Mononuclear cell (primary cell): ENCODE measurements around the gene RGMB. TPM values are rescaled to one million over a fixed set of nuclear protein-coding genes. Genes with fewer than 3 reads are reported as not detected.

Experiments used
- H3K27me3 ChIP-seq: 2 replicates; pipeline ENCODE4 v1.6.0; 2011; ENCODE audit warnings: low read length, control low read depth; ENCODE audit not compliant: insufficient read depth
- H3K4me1 ChIP-seq: 2 replicates; pipeline ENCODE4 v1.5.1; 2011; ENCODE audit warnings: mild to moderate bottlenecking, low read length, control low read depth; ENCODE audit not compliant: insufficient read depth
- H3K4me3 ChIP-seq: 2 replicates; pipeline ENCODE4 v1.5.1; 2011; ENCODE audit warnings: mild to moderate bottlenecking, low read length, moderate library complexity
- H3K9me3 ChIP-seq: 2 replicates; pipeline ENCODE4 v1.5.1; 2011; ENCODE audit warnings: low read depth, mild to moderate bottlenecking, control low read depth, low read length
- total RNA-seq: library from RNA; depleted of rRNA; stranded (reverse); fragments of >200 nt; gene quantifications from one replicate; pipeline ENCODE4 v1.2.3, GENCODE V29; 2012

RGMB gene
- total RNA-seq, 1 donor, result 21.3 TPM

DNA sequence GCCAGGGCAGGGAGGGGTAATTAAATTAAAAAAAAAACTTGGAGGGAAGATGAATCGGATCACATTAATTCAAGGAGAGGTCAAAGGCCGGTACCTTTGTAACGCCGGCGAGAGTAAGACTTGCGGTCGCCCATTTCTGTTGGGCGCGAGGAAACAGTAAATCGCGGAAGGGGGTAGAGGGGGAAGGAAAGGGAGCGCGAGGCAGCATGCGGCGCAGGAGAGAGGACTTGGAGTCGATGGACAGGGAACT is 324 bp upstream of the RGMB start:
- H3K4me1 ChIP-seq, result peaks cover 59% of the 10 kb centered on the region
- H3K4me3 ChIP-seq, result peak overlapping the region; percentile 54
- peaks cover 78% of the 10 kb centered on the region for H3K27me3 ChIP-seq
- H3K9me3 ChIP-seq, result no peaks in the 10 kb centered on the region

GRCh38 chr5:98774192-98775033 is 950 bp downstream of the RGMB start:
- Histone ChIP-seq H3K4me3 (peak overlapping the region; percentile 54), H3K9me3 (no peaks in the 10 kb centered on the region), H3K4me1 (peaks cover 46% of the 10 kb centered on the region), H3K27me3 (peaks cover 78% of the 10 kb centered on the region)

DNA sequence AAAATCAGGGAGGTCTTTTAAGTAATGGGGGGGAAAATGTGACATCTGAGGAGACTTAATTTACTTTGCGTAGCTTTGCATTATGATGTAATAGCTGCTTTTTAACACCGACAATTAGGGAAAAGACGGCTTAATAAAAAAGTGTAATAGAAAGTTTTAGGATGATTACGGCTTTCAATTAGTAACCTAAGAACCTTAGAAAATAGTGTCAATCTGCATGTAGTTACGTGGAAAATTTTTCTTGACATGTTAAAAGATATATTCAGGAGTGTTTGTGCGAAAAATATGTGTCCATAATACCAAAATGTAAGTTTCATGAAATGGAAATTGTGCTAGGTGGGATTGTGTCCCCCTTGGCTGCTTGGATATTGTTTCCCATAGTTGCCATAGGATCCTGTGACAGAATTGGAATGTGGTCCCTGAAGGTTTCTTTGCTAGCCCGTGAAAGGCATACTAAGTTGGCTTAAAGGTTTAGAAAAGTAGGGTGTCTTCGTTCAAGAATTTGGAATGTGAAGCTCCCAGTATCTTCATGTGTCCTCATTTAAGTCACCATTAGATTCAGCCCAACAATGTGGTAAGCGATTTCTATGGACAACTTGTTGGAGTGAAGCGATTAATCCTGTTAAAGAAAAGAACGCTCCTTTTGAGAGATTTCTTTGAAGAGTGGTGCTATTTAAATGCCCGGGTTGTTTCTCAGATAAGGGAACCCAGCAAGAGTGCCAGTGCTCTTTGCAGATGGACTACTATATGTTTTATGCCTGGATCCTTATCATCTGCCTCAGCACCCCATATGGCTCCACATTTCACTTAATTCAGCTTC is 2.0 kb downstream of the RGMB start:
- Histone ChIP-seq H3K27me3 (peaks cover 76% of the 10 kb centered on the region), H3K4me1 (peaks cover 35% of the 10 kb centered on the region), H3K9me3 (no peaks in the 10 kb centered on the region), H3K4me3 (no peak overlapping the region)

DNA sequence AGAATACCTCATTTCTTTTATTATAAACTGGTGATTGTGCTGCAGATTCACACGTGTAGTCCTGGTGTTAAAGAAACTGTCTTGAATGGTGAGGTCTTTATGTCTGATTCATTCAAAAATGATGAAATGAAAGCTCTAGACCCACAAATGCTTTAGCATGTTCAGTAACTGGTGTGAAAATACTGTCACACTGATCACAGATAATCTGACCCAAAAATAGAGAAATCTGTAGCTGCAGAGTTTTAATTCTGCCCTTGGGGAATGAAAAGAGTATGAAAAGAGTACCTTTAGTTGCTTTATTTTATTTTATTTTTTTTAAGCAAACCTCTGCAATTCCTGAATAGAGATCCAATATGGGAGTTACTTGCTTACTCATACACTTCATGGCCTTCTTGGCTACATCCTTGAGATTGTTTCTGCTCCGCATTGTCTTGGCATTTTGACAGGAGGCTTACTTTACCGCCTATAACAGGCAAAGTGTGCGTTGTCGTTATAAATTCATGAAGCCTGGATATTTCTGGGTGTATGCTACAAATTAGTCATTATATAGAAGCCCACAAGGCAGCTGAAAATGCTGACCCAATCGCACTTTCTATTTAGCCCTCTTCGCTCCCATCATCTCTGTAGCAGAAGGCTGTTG is 2.7 kb downstream of the RGMB start:
- peaks cover 76% of the 10 kb centered on the region for H3K27me3 ChIP-seq
- no peak overlapping the region for H3K4me3 ChIP-seq
- peaks cover 28% of the 10 kb centered on the region for H3K4me1 ChIP-seq
- H3K9me3 ChIP-seq, result no peaks in the 10 kb centered on the region

- peaks cover 68% of the 10 kb centered on the region for H3K27me3 ChIP-seq
These were observed 3.8 kb downstream of the RGMB start for GRCh38 chr5:98777295-98777694.

GRCh38 chr5:98779264-98779877 is 5.9 kb downstream of the RGMB start:
- Histone ChIP-seq H3K4me3 (no peak overlapping the region), H3K9me3 (no peaks in the 10 kb centered on the region), H3K4me1 (peaks cover 5% of the 10 kb centered on the region), H3K27me3 (peaks cover 54% of the 10 kb centered on the region)

More at GRCh38 chr5:98777295-98777694, 3.8 kb downstream of the RGMB start:
- no peaks in the 10 kb centered on the region for H3K9me3 ChIP-seq
- H3K4me1 ChIP-seq, result peaks cover 25% of the 10 kb centered on the region
- no peak overlapping the region for H3K4me3 ChIP-seq

GRCh38 chr5:98780390-98780789 is 6.9 kb downstream of the RGMB start:
- peaks cover 44% of the 10 kb centered on the region for H3K27me3 ChIP-seq
- H3K9me3 ChIP-seq, result no peaks in the 10 kb centered on the region
- H3K4me3 ChIP-seq, result no peak overlapping the region
- H3K4me1 ChIP-seq, result no peaks in the 10 kb centered on the region

DNA sequence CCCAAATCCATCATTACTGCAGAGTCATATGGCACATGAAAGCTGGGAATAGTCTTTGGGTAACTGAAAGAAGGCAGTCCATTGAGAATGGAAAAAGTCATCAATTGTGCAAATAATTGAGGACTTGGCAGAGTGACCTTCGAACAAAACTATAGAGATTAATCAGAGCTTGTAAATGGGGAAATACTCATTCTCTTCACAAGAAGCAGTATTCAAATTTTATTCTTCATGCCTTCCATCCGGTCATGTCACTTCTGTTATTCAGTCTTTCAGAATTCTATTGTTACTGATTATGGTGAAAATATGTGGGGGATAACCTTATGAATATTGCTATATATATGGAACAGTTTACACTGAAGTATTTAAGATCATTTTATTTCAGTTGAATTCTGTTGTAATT is 8.1 kb downstream of the RGMB start:
- no peaks in the 10 kb centered on the region for H3K4me1 ChIP-seq
- H3K4me3 ChIP-seq, result no peak overlapping the region
- H3K9me3 ChIP-seq, result no peaks in the 10 kb centered on the region
- peaks cover 33% of the 10 kb centered on the region for H3K27me3 ChIP-seq

- H3K4me3 ChIP-seq, result no peak overlapping the region
- peaks cover 31% of the 10 kb centered on the region for H3K27me3 ChIP-seq
- no peaks in the 10 kb centered on the region for H3K9me3 ChIP-seq
- H3K4me1 ChIP-seq, result no peaks in the 10 kb centered on the region
These were observed 8.5 kb downstream of the RGMB start for GRCh38 chr5:98781964-98782363.

- H3K4me3 ChIP-seq, result no peak overlapping the region
- H3K4me1 ChIP-seq, result no peaks in the 10 kb centered on the region
- peaks cover 19% of the 10 kb centered on the region for H3K27me3 ChIP-seq
- no peaks in the 10 kb centered on the region for H3K9me3 ChIP-seq
These were observed 9.7 kb downstream of the RGMB start for GRCh38 chr5:98783051-98783649.

GRCh38 chr5:98784411-98784810 is 10.9 kb downstream of the RGMB start:
- Histone ChIP-seq H3K27me3 (peaks cover 6% of the 10 kb centered on the region), H3K4me3 (no peak overlapping the region), H3K4me1 (no peaks in the 10 kb centered on the region), H3K9me3 (no peaks in the 10 kb centered on the region)

DNA sequence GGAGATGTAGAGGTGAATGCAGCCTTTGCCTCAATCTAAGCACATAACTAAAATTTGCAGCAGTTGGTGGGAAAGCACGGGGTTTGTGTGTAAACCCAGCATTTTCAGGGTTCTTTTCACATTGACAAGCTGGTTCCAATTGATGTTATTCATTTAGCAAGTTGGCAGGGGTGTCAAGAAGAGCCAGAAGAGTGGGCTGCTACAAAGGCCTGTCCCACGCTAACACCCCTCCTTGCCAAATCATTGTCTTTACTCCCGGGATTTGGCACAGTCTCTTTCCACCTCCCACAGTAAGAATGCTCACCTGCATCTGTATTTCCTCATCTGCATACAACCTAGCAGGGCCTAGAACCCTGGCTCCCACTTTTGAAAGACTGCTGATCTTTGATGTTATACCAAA is 11.8 kb downstream of the RGMB start:
- no peaks in the 10 kb centered on the region for H3K4me1 ChIP-seq
- H3K9me3 ChIP-seq, result no peaks in the 10 kb centered on the region
- no peak overlapping the region for H3K4me3 ChIP-seq
- H3K27me3 ChIP-seq, result no peaks in the 10 kb centered on the region

DNA sequence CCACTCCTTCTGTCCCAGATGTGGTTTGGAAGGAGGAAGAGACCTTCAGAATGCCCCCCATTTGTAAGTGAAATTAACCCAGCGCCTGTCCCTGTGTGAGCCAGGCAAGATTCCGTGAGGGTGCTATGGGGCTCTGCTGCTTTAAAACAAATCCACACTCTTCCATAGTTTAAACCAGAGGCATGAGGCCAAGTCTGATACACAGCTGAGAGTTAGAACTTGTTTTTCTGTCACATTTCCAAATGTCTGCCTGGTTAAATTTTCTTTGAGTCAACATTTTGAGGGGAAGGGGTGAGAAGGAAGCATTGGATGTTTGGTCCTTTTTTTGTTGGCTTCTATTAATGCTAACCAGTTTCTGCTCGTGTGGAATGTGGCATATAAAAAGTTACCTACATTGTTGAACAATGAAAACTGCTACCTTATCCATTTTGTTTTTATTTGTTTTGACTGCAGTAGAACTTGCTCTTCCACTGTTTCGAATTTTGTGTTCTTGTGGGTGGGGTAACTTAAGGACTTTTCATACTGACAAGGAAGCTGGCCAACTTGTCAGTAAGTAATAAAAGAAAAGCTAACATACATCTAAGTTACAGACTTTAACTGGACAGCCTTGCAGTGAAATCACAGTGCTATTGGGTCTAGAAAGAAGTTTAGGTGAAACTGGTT is 12.9 kb downstream of the RGMB start:
- no peaks in the 10 kb centered on the region for H3K4me1 ChIP-seq
- H3K4me3 ChIP-seq, result no peak overlapping the region

GRCh38 chr5:98787131-98787719 is 13.8 kb downstream of the RGMB start:
- no peaks in the 10 kb centered on the region for H3K9me3 ChIP-seq
- no peaks in the 10 kb centered on the region for H3K27me3 ChIP-seq
- H3K4me3 ChIP-seq, result no peak overlapping the region
- H3K4me1 ChIP-seq, result no peaks in the 10 kb centered on the region

More for the DNA sequence above, 12.9 kb downstream of the RGMB start:
- H3K9me3 ChIP-seq, result no peaks in the 10 kb centered on the region
- H3K27me3 ChIP-seq, result no peaks in the 10 kb centered on the region
